ENCODE results near the gene RFLNA.

RFLNA gene

GRCh38 chr12:124302807-124303578 lies 8.1 kb downstream of the RFLNA start:
- in situ Hi-C loops (cut with HindIII; ENCODE audit: low sequenced_read_pairs): no loop called here

GRCh38 chr12:124303579-124304313 lies 8.9 kb downstream of the RFLNA start:
- in situ Hi-C loops (cut with HindIII; ENCODE audit: low sequenced_read_pairs): no loop called here

GRCh38 chr12:124304314-124304790 lies 9.5 kb downstream of the RFLNA start:
- in situ Hi-C loops (cut with HindIII; ENCODE audit: low sequenced_read_pairs): no loop called here

- in situ Hi-C loops (cut with HindIII; ENCODE audit: low sequenced_read_pairs): no loop called here
These were observed 10.2 kb downstream of the RFLNA start for GRCh38 chr12:124305136-124305535.

GRCh38 chr12:124305776-124306685 lies 11.1 kb downstream of the RFLNA start:
- in situ Hi-C loops (cut with HindIII; ENCODE audit: low sequenced_read_pairs): no loop called here

- in situ Hi-C loops (cut with HindIII; ENCODE audit: low sequenced_read_pairs): no loop called here
These were observed 12.0 kb downstream of the RFLNA start for GRCh38 chr12:124306686-124307555.

- in situ Hi-C loops (cut with HindIII; ENCODE audit: low sequenced_read_pairs): no loop called here
These were observed 12.6 kb downstream of the RFLNA start for GRCh38 chr12:124307556-124307825.

- in situ Hi-C loops (cut with HindIII; ENCODE audit: low sequenced_read_pairs): no loop called here
These were observed 13.8 kb downstream of the RFLNA start for GRCh38 chr12:124308741-124309140.

GRCh38 chr12:124309231-124309630 lies 14.3 kb downstream of the RFLNA start:
- in situ Hi-C loops (cut with HindIII; ENCODE audit: low sequenced_read_pairs): no loop called here

- in situ Hi-C loops (cut with HindIII; ENCODE audit: low sequenced_read_pairs): no loop called here
These were observed 14.9 kb downstream of the RFLNA start for GRCh38 chr12:124309744-124310143.

- in situ Hi-C loops (cut with HindIII; ENCODE audit: low sequenced_read_pairs): no loop called here
These were observed 15.3 kb downstream of the RFLNA start for GRCh38 chr12:124310178-124310577.

- in situ Hi-C loops (cut with HindIII; ENCODE audit: low sequenced_read_pairs): no loop called here
These were observed 15.9 kb downstream of the RFLNA start for GRCh38 chr12:124310785-124311184.

- in situ Hi-C loops (cut with HindIII; ENCODE audit: low sequenced_read_pairs): no loop called here
These were observed 16.6 kb downstream of the RFLNA start for GRCh38 chr12:124311292-124312109.

- in situ Hi-C loops (cut with HindIII; ENCODE audit: low sequenced_read_pairs): no loop called here
These were observed 17.7 kb downstream of the RFLNA start for GRCh38 chr12:124312601-124313000.

GRCh38 chr12:124314207-124314606 lies 19.3 kb downstream of the RFLNA start:
- in situ Hi-C loops (cut with HindIII; ENCODE audit: low sequenced_read_pairs): no loop called here

GRCh38 chr12:124314766-124315165 lies 19.9 kb downstream of the RFLNA start:
- in situ Hi-C loops (cut with HindIII; ENCODE audit: low sequenced_read_pairs): loop anchor here (5.0 kb wide), 1 partner anchor 272 kb away; no protein-coding TSS in a partner anchor

- in situ Hi-C loops (cut with HindIII; ENCODE audit: low sequenced_read_pairs): loop anchor here (5.0 kb wide), 1 partner anchor 273 kb away; no protein-coding TSS in a partner anchor
These were observed 20.6 kb downstream of the RFLNA start for GRCh38 chr12:124315372-124316044.

- in situ Hi-C loops (cut with HindIII; ENCODE audit: low sequenced_read_pairs): loop anchor here (5.0 kb wide), 1 partner anchor 274 kb away; no protein-coding TSS in a partner anchor
These were observed 21.5 kb downstream of the RFLNA start for GRCh38 chr12:124316257-124316900.

All from endothelial cell of hepatic sinusoid (primary cell).